NOMO-1 treated with dmso at 0.1 percent for 144 hours (cell line): ENCODE results near the gene TLCD5.

Experiments
- DNase-seq: peaks from one replicate; lab custom pipeline; 2025; ENCODE audit not compliant: unreplicated experiment; lab: John Stamatoyannopoulos, UW

TLCD5 gene

DNA sequence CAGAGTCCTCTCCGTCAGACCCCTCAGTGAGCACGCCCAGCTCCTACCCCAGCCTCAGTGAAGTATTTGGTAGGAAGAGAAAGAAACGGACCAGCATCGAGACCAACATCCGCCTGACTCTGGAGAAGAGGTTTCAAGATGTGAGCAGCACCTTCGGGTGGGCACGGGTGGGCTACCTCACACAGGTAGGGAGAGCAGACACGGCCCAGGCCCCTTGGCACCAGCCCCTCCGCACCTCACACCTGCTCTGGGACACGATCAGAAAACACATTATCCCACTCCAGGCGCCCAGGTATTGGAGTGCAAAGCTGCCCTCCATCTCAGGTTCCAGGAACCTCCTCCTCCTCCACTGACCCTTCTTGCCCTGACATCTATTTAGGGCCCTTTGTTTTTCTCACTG lies 17.6 kb upstream of the TLCD5 start:
- no peak for DNase-seq

DNA sequence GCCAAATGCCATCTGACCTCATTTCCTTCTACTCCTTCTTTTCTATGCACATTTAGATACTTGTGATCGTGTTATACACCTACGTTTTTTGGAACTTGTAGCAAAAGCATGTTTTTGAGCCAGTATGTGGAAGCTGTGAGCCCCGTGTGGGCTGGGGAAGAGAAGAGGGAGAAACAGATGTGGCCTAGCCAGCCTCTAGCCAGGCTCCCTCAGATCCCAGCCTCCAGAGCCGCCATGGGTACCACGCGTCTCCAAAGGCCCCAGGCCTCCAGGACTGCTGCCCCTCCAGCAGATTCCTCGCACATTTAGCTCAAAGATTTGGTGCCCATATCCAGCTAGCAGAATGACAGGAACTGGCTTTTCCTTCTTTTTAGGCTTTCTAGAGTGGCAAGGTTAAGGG lies 17.0 kb upstream of the TLCD5 start:
- no peak for DNase-seq

DNA sequence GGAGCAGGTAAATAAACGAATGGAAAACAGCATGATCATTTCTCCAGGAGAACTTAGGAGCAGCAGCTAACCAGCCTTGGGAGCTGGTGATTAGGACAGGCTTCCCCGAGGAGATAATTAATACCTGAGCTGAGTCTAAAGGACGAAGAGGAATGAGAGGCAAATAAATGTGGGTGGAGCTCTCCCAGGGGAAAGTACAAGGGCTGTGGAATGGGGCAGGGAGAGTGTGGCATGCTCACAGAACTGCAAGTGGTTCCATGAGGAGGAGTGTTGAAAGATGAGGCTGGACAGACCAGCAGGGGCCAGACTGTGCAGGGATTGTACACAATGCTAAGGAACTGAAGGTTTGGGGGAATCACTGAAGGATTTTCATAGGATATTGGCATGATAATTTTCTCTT lies 14.2 kb upstream of the TLCD5 start:
- no peak for DNase-seq

DNA sequence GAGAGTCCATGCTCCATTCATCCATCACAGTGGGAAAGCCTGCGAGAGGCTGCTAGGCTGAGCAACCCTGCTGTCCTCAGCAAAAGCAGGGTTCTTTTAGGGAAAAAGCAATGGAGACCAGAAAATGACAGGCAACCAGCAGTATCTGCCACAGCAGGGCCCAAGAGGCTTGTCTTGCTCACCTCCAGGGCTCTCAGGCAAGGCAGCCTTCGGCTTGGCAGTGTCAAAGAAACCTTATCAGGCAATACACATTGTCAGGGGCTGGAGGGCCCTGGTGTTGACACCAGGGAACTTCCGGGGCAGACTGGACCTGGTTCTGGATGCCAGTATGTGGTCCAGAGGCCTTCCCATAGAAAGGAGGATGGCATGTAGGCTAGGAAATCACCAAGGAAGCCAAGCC lies 10.2 kb upstream of the TLCD5 start:
- no peak for DNase-seq

DNA sequence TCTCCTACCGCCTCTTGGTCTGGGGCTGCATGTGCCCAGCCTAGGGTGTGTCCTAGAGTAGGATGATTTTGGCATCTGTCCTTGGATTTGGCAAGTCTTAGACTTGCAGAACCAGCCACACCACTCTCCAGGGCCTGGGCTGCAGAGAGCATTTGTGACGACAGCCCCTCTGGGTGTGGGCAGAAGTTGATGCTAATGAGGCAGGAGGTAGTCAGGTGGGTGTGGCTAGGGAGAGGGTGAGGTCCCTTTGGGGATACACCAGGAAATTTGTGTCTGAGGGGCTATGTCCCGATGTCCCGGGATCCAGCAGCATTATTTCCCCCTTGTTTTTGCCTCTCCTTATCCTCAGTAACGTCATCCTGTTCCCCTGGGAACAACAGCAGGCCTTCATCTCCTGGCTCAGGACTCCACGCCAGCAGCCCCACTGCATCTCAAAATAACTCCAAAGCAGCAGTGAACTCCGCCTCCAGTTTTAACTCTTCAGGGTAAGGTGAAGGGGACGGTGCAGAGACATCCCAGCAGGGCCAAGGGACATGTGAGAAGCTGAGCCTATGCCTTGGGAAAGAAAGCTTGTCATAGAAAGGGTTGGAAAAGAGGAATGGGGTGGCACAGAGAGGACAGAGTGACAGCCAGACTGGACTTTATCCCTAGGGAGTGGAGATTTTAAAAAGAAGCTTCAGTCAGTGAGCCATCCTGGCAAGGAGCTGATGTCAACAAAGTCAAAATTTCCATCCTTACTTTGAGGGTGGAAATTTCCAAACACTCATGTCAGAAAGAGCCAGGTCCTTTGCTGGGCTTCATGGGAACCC lies 8.0 kb upstream of the TLCD5 start:
- DNase-seq = no peak

DNA sequence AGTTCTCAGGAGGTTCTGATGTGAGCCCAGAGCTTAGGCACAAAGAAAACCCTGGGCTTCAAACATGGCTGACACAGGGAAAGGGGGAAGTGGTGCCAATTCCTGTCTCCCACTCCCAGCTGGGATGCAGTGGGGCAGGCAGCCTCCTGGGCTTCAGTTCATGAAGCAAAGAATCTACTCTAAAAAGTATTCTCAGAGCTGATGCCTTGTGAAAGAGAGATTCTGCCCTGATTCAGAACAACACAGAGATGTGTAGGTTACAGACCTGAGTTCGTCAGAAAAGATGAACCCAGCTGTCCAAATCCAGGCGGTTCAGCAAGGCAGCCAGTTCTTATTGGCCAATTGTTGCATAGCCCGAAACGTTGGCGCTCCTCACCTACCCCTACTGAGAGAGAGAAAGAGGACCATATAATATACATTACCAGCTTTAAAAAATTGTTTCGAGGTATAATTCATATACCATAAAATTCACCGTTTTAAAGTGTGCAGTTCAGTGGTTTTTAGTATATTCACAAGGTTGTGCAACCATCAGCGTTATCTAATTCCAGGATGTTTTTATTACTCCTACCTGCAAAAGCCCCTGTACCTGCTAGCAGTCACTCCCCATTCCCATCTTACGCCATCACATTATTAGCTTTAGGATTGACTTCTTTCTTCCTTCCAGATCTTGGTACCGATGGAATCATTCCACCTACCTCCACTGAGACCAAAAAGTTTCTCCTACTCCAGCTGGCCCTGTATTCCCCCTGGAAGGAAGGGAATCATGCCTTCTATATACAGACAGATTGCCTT lies 7.2 kb upstream of the TLCD5 start:
- no peak for DNase-seq

DNA sequence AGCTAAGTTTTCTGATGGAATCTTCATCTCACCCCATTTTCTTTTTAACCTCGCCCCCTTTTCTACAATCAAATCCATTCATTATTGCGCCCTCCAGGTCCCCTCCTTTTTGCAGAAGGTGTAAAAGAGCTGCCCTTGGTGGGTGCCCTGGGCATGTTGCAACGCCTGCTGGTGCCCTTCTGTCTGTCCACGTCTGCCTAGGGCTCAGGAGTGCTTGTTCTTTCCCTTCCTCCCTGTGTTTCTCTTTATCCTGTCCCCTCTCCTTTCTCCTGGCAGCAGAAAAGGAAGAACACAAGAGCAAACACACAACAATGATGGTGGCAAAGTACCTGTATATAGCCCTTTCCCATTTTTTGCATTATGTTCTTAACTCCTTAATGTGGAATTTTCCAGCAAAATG lies 6.2 kb upstream of the TLCD5 start:
- DNase-seq = no peak

DNA sequence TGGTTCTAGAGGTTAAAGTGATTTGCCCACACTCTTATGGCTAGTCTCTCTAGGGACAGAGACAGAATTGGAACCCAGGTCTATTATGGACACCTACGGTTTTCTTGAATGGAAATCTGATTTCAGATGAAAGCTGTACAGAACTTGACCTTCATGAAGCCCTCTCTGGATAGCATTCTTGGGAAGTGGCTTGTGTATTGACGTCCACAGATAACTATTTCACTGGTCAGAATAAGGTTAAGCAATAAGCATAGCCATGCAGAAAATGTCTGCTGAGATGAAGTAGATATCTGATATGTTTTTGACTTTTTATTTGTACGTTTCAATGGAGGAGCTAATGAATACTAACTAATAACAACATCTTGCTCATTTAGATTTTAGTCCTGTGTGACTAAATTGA lies 1.1 kb downstream of the TLCD5 start:
- no peak for DNase-seq

DNA sequence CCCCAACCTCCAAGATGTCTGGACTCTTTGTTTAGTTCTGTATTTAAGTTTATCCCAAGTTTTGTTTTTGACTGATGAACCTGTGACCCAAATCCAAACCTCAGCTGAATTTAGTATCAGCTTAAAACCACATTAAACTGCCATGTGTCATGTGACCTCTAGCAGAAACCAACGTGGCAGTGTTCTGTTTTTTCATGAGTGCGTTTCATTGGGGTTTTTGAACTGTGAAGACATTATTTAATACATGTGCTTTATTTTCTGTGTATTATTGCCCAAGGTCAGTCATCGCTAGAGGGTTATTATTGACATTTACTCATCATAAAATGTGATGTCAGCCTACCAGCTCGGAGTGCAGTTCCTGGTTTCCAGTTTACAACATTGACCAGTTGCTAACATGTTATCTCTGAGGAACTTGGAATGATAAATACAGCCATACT lies 1.8 kb downstream of the TLCD5 start:
- no peak for DNase-seq

DNA sequence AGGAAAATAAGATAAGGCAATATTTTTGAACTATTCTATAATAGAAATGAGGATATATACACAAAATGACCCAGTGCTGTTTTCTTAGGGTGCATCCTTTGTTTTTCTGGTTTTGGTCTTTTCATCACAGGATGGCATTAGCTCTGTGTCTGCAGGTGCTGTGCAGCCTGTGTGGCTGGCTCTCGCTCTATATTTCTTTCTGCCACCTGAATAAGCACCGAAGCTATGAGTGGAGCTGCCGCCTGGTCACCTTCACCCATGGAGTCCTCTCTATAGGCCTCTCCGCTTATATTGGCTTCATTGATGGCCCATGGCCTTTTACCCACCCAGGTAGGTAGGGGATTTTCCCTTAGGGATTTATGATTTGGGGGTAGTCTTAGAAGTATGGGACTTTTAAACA lies 2.2 kb downstream of the TLCD5 start:
- DNase-seq = no peak

DNA sequence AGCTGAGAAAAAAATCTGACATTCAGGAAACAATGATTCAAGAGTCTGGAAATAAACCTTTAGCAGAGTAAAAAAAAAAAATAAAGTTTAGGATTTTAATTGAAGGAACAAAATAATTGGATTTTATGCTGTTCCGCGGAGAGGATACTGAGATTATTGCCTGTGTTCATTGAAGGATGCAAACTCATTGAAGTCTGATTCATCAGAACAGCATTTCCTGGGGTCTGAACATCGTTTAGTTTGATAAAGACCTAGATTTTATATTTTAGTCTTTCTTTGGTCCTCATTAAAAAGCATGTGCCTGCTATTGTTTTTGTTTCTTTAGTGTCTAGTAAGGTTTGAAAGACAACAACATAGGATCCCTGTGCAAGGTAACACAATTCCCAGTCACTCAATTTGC lies 4.5 kb downstream of the TLCD5 start:
- DNase-seq = no peak

DNA sequence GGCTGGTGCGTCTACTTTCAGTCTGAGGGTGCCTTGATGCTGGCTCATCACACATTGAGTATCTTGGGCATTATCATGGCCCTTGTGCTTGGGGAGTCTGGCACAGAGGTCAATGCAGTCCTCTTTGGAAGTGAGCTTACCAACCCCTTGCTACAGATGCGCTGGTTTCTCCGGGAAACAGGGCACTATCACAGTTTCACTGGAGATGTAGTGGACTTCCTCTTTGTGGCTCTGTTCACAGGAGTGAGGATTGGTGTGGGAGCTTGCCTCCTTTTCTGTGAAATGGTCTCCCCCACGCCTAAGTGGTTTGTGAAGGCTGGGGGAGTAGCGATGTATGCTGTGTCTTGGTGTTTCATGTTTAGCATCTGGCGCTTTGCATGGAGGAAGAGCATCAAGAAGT lies 4.9 kb downstream of the TLCD5 start:
- DNase-seq = no peak

DNA sequence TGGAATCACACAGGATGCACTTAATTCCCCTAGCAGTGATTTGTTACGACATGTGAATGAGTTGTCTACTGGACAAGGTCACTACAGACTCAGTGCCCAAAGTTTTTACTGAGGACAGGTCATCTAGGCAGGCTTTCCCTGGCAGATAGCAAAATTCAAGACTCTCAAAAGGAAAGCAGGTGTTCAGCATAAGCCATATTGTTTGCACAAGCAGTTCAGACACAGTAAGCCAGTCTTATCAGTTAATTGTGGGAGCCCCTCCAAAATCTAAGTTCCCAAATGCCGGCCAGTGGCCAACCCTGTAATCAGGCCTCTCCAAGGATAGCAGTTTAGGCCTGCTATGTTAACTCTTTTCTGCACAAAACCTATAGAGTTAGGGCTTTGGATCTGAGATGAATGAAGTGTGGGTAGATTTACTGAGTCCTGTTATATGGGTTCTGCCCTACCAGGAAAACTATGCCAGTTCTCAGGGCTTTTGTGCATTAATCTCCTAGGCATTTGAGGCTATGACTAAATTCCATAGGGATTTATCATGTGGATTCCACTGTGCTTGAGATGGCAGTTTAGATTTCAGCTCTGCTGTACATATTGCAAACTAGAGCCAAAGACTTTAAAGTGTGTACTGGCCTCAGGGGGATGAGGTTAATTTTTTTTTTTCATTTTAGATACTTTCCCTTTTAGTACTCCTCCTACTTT lies 6.3 kb downstream of the TLCD5 start:
- DNase-seq = no peak

DNA sequence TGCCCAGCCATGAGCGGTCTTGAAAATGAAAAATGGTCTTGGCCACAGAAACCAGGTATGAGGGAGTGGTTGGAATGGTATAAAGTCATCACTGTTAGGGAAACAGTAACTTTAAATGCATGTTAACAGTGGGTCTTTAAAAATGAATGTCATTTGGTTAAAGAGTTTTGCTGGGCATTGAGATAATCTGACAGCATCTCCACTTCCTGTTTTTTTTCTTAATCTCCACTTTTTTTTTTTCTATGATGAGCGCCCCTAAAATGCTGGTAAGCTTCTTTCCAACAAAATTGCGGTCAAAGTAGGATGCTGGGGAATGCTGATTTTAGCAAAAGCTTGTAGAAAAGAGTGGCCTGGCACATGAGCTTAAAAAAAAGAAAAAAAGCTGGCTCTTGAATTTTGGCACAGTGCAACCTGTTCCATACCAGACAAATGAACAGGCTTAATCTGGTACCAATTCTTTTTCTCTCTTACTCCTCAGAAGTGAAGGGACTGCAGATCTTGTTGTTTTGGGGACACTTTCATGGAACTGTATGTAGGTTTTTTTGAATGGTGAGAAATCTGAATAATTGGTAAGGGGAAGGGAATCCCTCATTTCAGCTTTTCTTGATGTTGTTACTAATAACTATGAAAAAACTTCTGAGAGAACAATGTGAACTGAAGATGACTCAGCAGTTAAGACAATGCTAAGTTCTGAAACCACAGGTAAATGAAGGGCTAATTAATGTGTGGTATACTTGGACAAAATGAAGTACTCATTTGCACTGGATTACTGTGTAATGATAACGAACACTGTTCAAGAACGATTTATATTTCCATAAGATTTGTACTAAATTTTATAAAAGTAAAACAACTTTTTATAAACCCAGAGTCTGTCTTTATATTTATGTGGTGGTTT lies 8.0 kb downstream of the TLCD5 start:
- no peak for DNase-seq

DNA sequence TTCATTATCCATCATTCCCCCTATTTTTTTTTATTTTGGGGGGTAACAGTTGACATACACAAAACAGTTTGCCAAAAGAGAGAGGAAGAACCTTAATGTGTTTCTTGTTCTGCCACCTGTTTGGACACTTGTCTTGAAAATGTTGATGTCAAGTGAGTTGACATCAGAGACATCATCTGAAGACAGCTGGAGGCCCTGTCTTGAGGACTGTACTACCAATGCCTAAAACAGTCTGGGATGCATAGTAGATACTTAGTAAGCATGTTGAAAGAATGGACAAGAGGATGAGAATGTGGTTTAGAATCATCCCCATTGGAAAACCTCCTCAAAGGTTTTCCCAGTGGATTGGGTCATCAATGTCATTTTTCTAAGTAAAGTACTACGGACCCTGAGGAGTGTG lies 8.7 kb downstream of the TLCD5 start:
- no peak for DNase-seq

DNA sequence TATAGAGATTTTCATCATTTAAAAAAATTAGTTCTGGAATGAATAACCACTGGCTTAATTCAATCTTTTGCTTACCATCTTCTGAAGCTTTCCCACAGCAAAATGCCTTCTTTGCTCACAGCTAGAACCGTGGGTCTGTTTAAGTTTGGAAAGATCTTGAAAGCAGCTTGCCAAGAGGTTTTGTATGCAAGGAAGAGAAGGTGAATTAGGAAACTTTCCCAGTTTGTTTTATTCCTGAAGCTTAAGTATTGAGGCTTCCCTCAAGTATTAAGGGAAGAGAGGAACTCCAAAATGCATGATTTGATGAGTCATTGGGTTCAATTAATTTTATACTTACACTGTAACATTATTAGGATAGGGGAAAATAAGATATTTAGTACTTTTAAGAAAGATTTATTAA lies 9.2 kb downstream of the TLCD5 start:
- DNase-seq = no peak

DNA sequence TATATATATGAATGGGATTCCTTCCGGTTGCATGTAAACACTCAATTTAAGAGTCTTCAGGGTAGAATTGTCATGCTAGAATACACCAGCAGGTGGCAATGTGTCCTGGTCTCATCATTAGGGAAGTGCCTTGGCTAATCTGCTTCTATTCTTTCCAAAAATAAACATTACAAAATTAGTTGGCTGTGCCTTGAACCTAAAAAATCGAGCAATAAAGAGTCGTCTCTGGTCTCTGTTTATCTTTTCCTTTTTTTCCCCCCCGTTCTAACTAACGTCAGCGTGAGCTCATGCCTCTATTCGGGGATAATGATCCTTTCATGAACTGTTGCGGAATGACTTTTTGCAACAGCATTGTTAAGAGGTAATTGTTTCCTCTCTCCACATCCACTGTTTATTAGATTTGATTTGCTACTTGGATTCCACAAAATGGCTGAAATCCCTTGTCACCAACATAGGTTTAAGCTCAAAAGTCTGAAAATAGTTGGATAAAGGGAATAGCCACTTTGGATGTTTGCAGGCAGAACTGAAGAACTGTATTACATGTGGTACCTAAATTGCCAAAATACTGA lies 9.9 kb downstream of the TLCD5 start:
- DNase-seq = peak; percentile 13

DNA sequence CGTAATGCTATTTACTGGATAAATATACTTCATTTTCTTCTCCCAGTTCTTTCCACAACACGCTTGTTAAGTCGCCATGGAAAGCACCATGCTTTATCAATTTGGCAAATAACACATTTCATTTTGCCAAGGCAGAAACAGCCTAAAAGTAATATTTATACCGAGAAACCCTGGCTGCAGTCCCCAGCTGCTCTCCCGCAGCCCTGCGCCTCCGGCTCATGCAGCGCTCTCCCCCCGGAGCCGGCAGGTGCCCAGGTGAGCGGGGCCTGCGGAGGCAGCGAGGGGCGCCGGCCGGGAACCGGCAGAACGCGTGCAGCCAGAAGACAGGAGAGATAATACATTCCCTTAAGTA lies 10.4 kb downstream of the TLCD5 start:
- no peak for DNase-seq

DNA sequence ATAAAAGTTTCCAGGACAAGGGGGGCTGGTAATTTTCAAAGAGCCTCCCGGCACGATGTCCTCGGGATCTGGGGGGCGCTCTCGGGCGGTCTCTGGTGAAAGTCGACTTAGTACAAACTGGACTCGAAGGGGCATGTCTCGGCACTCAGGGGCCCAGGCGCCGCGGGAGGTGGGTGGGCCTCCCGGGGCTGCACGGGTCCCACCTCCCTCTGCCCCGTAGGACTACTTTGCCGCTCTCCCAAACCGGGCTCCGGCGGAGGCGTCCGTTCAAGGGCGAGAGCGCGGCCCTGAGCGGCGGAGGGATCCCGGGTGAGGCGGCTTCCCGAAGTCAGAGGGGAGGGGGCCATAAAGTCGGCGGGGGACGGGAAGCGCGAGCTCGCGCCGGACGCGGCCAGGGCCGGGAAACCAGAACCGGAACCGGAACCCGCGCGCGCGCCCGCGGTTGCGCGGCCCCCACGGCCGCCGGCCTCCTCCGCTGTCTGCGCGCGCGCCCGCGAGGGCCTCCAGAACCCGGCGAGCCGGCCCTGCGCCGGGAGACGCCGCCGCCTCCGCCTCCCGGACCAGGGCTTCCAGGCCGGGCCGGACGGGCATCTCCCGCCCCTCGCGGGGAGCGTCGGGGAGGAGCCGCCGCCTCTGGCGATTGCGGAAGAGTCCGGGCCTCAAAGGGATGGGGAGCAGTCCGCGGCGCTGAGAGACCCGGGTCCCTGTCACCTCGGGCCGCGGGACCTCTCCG lies 11.0 kb downstream of the TLCD5 start, which contains the start of gene ARHGEF12:
ARHGEF12 (plus strand) TSS at position 506 of the 733 bp plus-strand sequence. CDS start 831 bp downstream, outside the sequence.
- no peak for DNase-seq
